Stomach (tissue), 9 donors: ENCODE results near the gene SLC16A7. TPM values are rescaled to one million over a fixed set of nuclear protein-coding genes. Genes with fewer than 3 reads are reported as not detected.

ENCODE experiments used
- DNase-seq, 2 donors: peaks; one replicate each; pipeline versions ENCODE4 v3.0.0 to v3.0.0-alpha.2; 2013 to 2019
- H3K27ac ChIP-seq, 5 donors: fragments of 200-600 bp in 4 of 5; sonication (generic) in 4 of 5; one replicate each; pipeline ENCODE4 v1.5.1; 2013 to 2019; ENCODE audit warnings: mild to moderate bottlenecking in 1 of 5, moderate library complexity in 1 of 5
- H3K27me3 ChIP-seq, 3 donors: fragments of 200-600 bp; sonication (generic); one replicate each; pipeline ENCODE4 v1.5.1; 2017 to 2019; ENCODE audit warnings: mixed run types in 1 of 3
- H3K36me3 ChIP-seq, 4 donors: fragments of 200-600 bp; sonication (generic); 1 replicate in 3 of 4; 2 replicates in 1 of 4; pipeline ENCODE4 v1.5.1; 2016 to 2019
- H3K4me1 ChIP-seq, 4 donors: fragments of 200-600 bp; sonication (generic); one replicate each; pipeline ENCODE4 v1.5.1; 2016 to 2019
- H3K4me3 ChIP-seq, 4 donors: fragments of 200-600 bp; sonication (generic) in 3 of 4; one replicate each; pipeline ENCODE4 v1.5.1; 2016 to 2019; ENCODE audit warnings: mild to moderate bottlenecking in 1 of 4
- H3K9me3 ChIP-seq, 4 donors: fragments of 200-600 bp; sonication (generic); one replicate each; pipeline ENCODE4 v1.5.1; 2016 to 2019
- EP300 ChIP-seq: sonication (generic); formaldehyde crosslinking; IDR thresholded peaks from one replicate; pipeline ENCODE4 v1.6.1; 2017; ENCODE audit warnings: antibody characterized with exemption
- POLR2A ChIP-seq, 4 donors: fragments of 450-650 bp; IDR thresholded peaks; one replicate each; pipeline ENCODE4 v1.6.1; 2016; ENCODE audit warnings: antibody characterized with exemption in 4 of 4, control low read depth in 2 of 4, mild to moderate bottlenecking in 1 of 4, moderate library complexity in 1 of 4
- POLR2AphosphoS5 ChIP-seq, 3 donors: sonication (generic); formaldehyde crosslinking; IDR thresholded peaks; one replicate each; pipeline ENCODE4 v1.6.1; 2016; ENCODE audit warnings: antibody characterized with exemption in 3 of 3
- WGBS, 5 donors: extraction: QIAGEN DNeasy Blood & Tissue Kit in 3 of 5; methylation state at CpG; one replicate each; pipeline versions ENCODE4 v1.1.5 to v1.1.7; 2013 to 2018; 5-methylcytosine and 5-hydroxymethylcytosine counted together
- intact Hi-C: fragments of 100-400 bp; cut with DNase I; formaldehyde crosslinking; loops from one replicate; pipeline ENCODE4 v1.15.1; 2023; ENCODE audit warnings: low total_unique reads
- polyA plus RNA-seq, 3 donors: library from polyadenylated mRNA; stranded (reverse); fragments of 200-250 nt; gene quantifications; one replicate each; pipeline ENCODE4 v1.2.3, GENCODE V29; 2013
- total RNA-seq, 5 donors: library from RNA; depleted of rRNA; stranded (reverse); fragments of >200 nt; gene quantifications; one replicate each; pipeline versions ENCODE4 v1.1.0 to v1.2.3, GENCODE V29; 2014 to 2016
- TF ChIP-seq, protein P1 (sequence below), 7 experiments: fragments of 450-650 bp in 4 of 7; fragments of 200-600 bp in 3 of 7; sonication (generic) in 3 of 7; IDR thresholded peaks; one replicate each; pipeline ENCODE4 v1.5.1; 2016 to 2019; ENCODE audit warnings: antibody characterized with exemption in 7 of 7, control low read depth in 2 of 7, mild to moderate bottlenecking in 1 of 7
- donor health status: healthy with polysubstance abuse.
- donor health status: Bipolar disorder and iron deficiency.
- donor health status: healthy.

The SLC16A7 gene
- total and polyA plus RNA-seq, 8 donors = 1.8 to 150 (median 10.3) TPM

GRCh38 chr12:59689776-59690175 lies 93.9 kb downstream of the SLC16A7 start:
- peaks cover 0 to 4% (median 0%) of the 10 kb centered on the region in 4 donors for H3K9me3 ChIP-seq
- 79 to 88% (median 83%) methylated on average over 2 of the region's 2 CpGs for WGBS, 5 donors
- no peak for TF ChIP-seq POLR2AphosphoS5 (IDR thresholded peaks at IDR 0.05)
- no peak overlapping the region for H3K27ac ChIP-seq
- DNase-seq = no peak
- no peaks in the 10 kb centered on the region for H3K4me1 ChIP-seq
- H3K4me3 ChIP-seq = no peak overlapping the region
- intact Hi-C loops = no loop called here
- no peaks in the 10 kb centered on the region for H3K27me3 ChIP-seq
- peaks cover 0 to 4% (median 0%) of the 10 kb centered on the region in 4 donors for H3K36me3 ChIP-seq

- intact Hi-C loops = no loop called here
- Histone ChIP-seq H3K36me3 (peaks cover 0 to 4% (median 0%) of the 10 kb centered on the region in 4 donors), H3K27me3 (no peaks in the 10 kb centered on the region), H3K27ac (no peak overlapping the region), H3K9me3 (peaks cover 0 to 4% (median 0%) of the 10 kb centered on the region in 4 donors), H3K4me1 (peaks cover 0 to 9% (median 3%) of the 10 kb centered on the region in 4 donors), H3K4me3 (no peak overlapping the region)
- 67 to 80% (median 79%) methylated on average over 1 of the region's 1 CpG for WGBS, 5 donors
- no peak for DNase-seq
- TF ChIP-seq EP300 = no peak
- TF ChIP-seq POLR2AphosphoS5 (IDR thresholded peaks at IDR 0.05) = no peak
Measured at GRCh38 chr12:59695379-59695778, 99.5 kb downstream of the SLC16A7 start.

- no peak for TF ChIP-seq POLR2A (IDR thresholded peaks at IDR 0.05)
- TF ChIP-seq POLR2AphosphoS5 (IDR thresholded peaks at IDR 0.05) = no peak
- TF ChIP-seq, protein P1, sequence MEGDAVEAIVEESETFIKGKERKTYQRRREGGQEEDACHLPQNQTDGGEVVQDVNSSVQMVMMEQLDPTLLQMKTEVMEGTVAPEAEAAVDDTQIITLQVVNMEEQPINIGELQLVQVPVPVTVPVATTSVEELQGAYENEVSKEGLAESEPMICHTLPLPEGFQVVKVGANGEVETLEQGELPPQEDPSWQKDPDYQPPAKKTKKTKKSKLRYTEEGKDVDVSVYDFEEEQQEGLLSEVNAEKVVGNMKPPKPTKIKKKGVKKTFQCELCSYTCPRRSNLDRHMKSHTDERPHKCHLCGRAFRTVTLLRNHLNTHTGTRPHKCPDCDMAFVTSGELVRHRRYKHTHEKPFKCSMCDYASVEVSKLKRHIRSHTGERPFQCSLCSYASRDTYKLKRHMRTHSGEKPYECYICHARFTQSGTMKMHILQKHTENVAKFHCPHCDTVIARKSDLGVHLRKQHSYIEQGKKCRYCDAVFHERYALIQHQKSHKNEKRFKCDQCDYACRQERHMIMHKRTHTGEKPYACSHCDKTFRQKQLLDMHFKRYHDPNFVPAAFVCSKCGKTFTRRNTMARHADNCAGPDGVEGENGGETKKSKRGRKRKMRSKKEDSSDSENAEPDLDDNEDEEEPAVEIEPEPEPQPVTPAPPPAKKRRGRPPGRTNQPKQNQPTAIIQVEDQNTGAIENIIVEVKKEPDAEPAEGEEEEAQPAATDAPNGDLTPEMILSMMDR (IDR thresholded peaks at IDR 0.05) = no peak
- TF ChIP-seq EP300 = no peak
- no peak for DNase-seq
- H3K36me3 ChIP-seq = no peaks in the 10 kb centered on the region
- H3K9me3 ChIP-seq = no peaks in the 10 kb centered on the region
- peaks cover 0 to 9% (median 3%) of the 10 kb centered on the region in 4 donors for H3K4me1 ChIP-seq
- H3K27me3 ChIP-seq = no peaks in the 10 kb centered on the region
- no peak overlapping the region for H3K27ac ChIP-seq
- WGBS, 5 donors = 74 to 80% (median 77%) methylated on average over 4 of the region's 4 CpGs
- H3K4me3 ChIP-seq = no peak overlapping the region
- intact Hi-C loops = no loop called here
Measured at GRCh38 chr12:59698600-59698999, 102.8 kb downstream of the SLC16A7 start.

GRCh38 chr12:59699421-59700152 lies 103.8 kb downstream of the SLC16A7 start:
- Histone ChIP-seq H3K27me3 (no peaks in the 10 kb centered on the region), H3K9me3 (no peaks in the 10 kb centered on the region), H3K36me3 (no peaks in the 10 kb centered on the region), H3K4me3 (no peak overlapping the region), H3K27ac (no peak overlapping the region), H3K4me1 (peaks cover 0 to 9% (median 3%) of the 10 kb centered on the region in 4 donors)
- intact Hi-C loops = no loop called here
- TF ChIP-seq EP300 (no peak), POLR2AphosphoS5 (IDR thresholded peaks at IDR 0.05) (peak in 1 of 3 donors; percentile 23)
- peak in 1 of 2 donors; percentile 6 for DNase-seq
- WGBS, 5 donors = 81 to 93% (median 85%) methylated on average over 2 of the region's 2 CpGs

- no peak overlapping the region for H3K4me3 ChIP-seq
- WGBS, 5 donors = 90 to 100% (median 96%) methylated on average over 1 of the region's 1 CpG
Measured at GRCh38 chr12:59700153-59700450, 104.3 kb downstream of the SLC16A7 start.

More at GRCh38 chr12:59700153-59700450, 104.3 kb downstream of the SLC16A7 start:
- TF ChIP-seq POLR2A (IDR thresholded peaks at IDR 0.05) = no peak
- TF ChIP-seq, protein P1 (IDR thresholded peaks at IDR 0.05) = no peak
- TF ChIP-seq EP300 = no peak
- Histone ChIP-seq H3K9me3 (no peaks in the 10 kb centered on the region), H3K36me3 (peaks cover 0 to 4% (median under 1%) of the 10 kb centered on the region in 4 donors), H3K4me1 (peaks cover 0 to 9% (median 3%) of the 10 kb centered on the region in 4 donors), H3K27ac (no peak overlapping the region), H3K27me3 (no peaks in the 10 kb centered on the region)
- no peak for DNase-seq
- intact Hi-C loops = no loop called here
